Mesothelial cell of epicardium (in vitro differentiated cells): Measurements from ENCODE around the gene ECI1. TPM values are rescaled to one million over a fixed set of nuclear protein-coding genes. Genes with fewer than 3 reads are reported as not detected.

Experiments used
- DNase-seq, 2 experiments: peaks; one replicate each; pipeline ENCODE4 v3.0.0; 2021; ENCODE audit warnings: low spot score in 2 of 2; ENCODE audit not compliant: unreplicated experiment in 2 of 2
- H3K27ac Mint-ChIP-seq: 2 replicates; pipeline ENCODE4 v1.8.0; 2021; ENCODE audit warnings: mixed read lengths
- H3K27me3 Mint-ChIP-seq: 2 replicates; pipeline ENCODE4 v1.8.0; 2021; ENCODE audit warnings: low read depth, mixed read lengths
- H3K36me3 Mint-ChIP-seq: 2 replicates; pipeline ENCODE4 v1.8.0; 2021; ENCODE audit warnings: mixed read lengths
- H3K4me1 Mint-ChIP-seq: 2 replicates; pipeline ENCODE4 v1.8.0; 2021; ENCODE audit warnings: mixed read lengths
- H3K4me3 Mint-ChIP-seq: 2 replicates; pipeline ENCODE4 v1.8.0; 2021; ENCODE audit warnings: mild to moderate bottlenecking, moderate library complexity, mixed read lengths
- H3K9me3 Mint-ChIP-seq: 2 replicates; pipeline ENCODE4 v1.8.0; 2021; ENCODE audit warnings: mixed read lengths
- CTCF ChIP-seq: fragments of 200-600 bp; sonication (generic); IDR thresholded peaks from one replicate; pipeline ENCODE4 v1.5.0; 2021; ENCODE audit warnings: antibody characterized with exemption; ENCODE audit not compliant: unreplicated experiment
- total RNA-seq: library from RNA; stranded (reverse); gene quantifications from 3 replicates; pipeline ENCODE4 v1.2.1, GENCODE V29; 2021

Gene ECI1
- total RNA-seq, 1 donor from 2014 or later: 53.3 TPM

- no peaks in the 10 kb centered on the region for H3K9me3 Mint-ChIP-seq
- TF ChIP-seq CTCF: no peak
- H3K4me3 Mint-ChIP-seq: no peak overlapping the region
These were observed 24.5 kb downstream of the ECI1 start for GRCh38 chr16:2226918-2227317.

GRCh38 chr16:2226245-2226793, 25.1 kb downstream of the ECI1 start:
- Mint-ChIP-seq H3K27ac (no peak overlapping the region), H3K4me3 (peak overlapping the region; percentile 34), H3K4me1 (peaks cover 11% of the 10 kb centered on the region), H3K9me3 (no peaks in the 10 kb centered on the region), H3K27me3 (no peaks in the 10 kb centered on the region), H3K36me3 (no peaks in the 10 kb centered on the region)
- no peak for TF ChIP-seq CTCF
- DNase-seq: no peak

More at GRCh38 chr16:2226918-2227317, 24.5 kb downstream of the ECI1 start:
- no peaks in the 10 kb centered on the region for H3K27me3 Mint-ChIP-seq
- peaks cover 11% of the 10 kb centered on the region for H3K4me1 Mint-ChIP-seq
- DNase-seq: no peak
- no peaks in the 10 kb centered on the region for H3K36me3 Mint-ChIP-seq
- H3K27ac Mint-ChIP-seq: no peak overlapping the region

GRCh38 chr16:2223942-2224486, 27.4 kb downstream of the ECI1 start:
- Mint-ChIP-seq H3K27me3 (no peaks in the 10 kb centered on the region), H3K9me3 (no peaks in the 10 kb centered on the region), H3K27ac (peak overlapping the region; percentile 75), H3K36me3 (no peaks in the 10 kb centered on the region), H3K4me1 (peaks cover 11% of the 10 kb centered on the region), H3K4me3 (peak overlapping the region; percentile 78)
- no peak for TF ChIP-seq CTCF
- peak in 1 of 2 experiments; percentile 68 for DNase-seq

- no peaks in the 10 kb centered on the region for H3K9me3 Mint-ChIP-seq
- H3K4me1 Mint-ChIP-seq: peaks cover 11% of the 10 kb centered on the region
- TF ChIP-seq CTCF: no peak
- no peaks in the 10 kb centered on the region for H3K36me3 Mint-ChIP-seq
- H3K27me3 Mint-ChIP-seq: no peaks in the 10 kb centered on the region
- DNase-seq: peak; percentile 97 to 98
- peak within 1 kb of the TSS; percentile 75 for H3K27ac Mint-ChIP-seq
- peak within 1 kb of the TSS; percentile 78 for H3K4me3 Mint-ChIP-seq
These were observed 28.0 kb downstream of the ECI1 start, which contains the start of gene E4F1 for GRCh38 chr16:2223221-2223941. TSS of gene E4F1 (plus strand) at chr16:2223591. CDS start at chr16:2223614, 23 bp downstream.

GRCh38 chr16:2216330-2216729, 35.1 kb downstream of the ECI1 start:
- H3K27ac Mint-ChIP-seq: peak overlapping the region; percentile 53
- TF ChIP-seq CTCF: no peak
- peaks cover 16% of the 10 kb centered on the region for H3K4me1 Mint-ChIP-seq

More at GRCh38 chr16:2216330-2216729, 35.1 kb downstream of the ECI1 start:
- Mint-ChIP-seq H3K36me3 (no peaks in the 10 kb centered on the region), H3K9me3 (no peaks in the 10 kb centered on the region), H3K27me3 (no peaks in the 10 kb centered on the region), H3K4me3 (peak overlapping the region; percentile 73)
- DNase-seq: no peak
